HFFc6 (cell line): Measurements from ENCODE around the gene CNST. TPM values are rescaled to one million over a fixed set of nuclear protein-coding genes. Genes with fewer than 3 reads are reported as not detected.

Experiments used
- DNase-seq: peaks from one replicate; pipeline ENCODE4 v3.0.0-alpha.2; 2018
- H3K27ac Mint-ChIP-seq: 2 replicates; pipeline ENCODE4 v1.8.0; 2020; ENCODE audit warnings: mild to moderate bottlenecking, mixed read lengths
- H3K27me3 Mint-ChIP-seq: 2 replicates; pipeline ENCODE4 v1.8.0; 2021; ENCODE audit warnings: mild to moderate bottlenecking, moderate library complexity, mixed read lengths; ENCODE audit not compliant: insufficient read depth
- H3K36me3 Mint-ChIP-seq: 2 replicates; pipeline ENCODE4 v1.8.0; 2021; ENCODE audit warnings: low read depth, mixed read lengths
- H3K4me1 Mint-ChIP-seq: 2 replicates; pipeline ENCODE4 v1.8.0; 2020; ENCODE audit warnings: low read depth, mixed read lengths
- H3K4me3 Mint-ChIP-seq: 2 replicates; pipeline ENCODE4 v1.8.0; 2020; ENCODE audit warnings: mild to moderate bottlenecking, moderate library complexity, mixed read lengths
- H3K9me3 Mint-ChIP-seq: 2 replicates; pipeline ENCODE4 v1.8.0; 2020; ENCODE audit warnings: mild to moderate bottlenecking, mixed read lengths
- CTCF ChIP-seq: fragments of 200-600 bp; sonication (generic); IDR thresholded peaks from 2 replicates; pipeline ENCODE4 v1.5.0; 2021; ENCODE audit warnings: antibody characterized with exemption, mild to moderate bottlenecking
- total RNA-seq, 6 experiments: library from RNA; stranded (reverse); fragmentation: NEBNext Ultra II Directional; extraction: Animal tissue kit (Norgen Biotek cat#: 25700); gene quantifications; 2 replicates in 1 of 6; 3 replicates in 5 of 6; pipeline ENCODE4 v1.2.3, GENCODE V29; 2021

The CNST gene
- total RNA-seq, 6 experiments from 2014 or later: 56.4 to 67.9 (median 59.6) TPM

- no peaks in the 10 kb centered on the region for H3K9me3 Mint-ChIP-seq
- H3K4me3 Mint-ChIP-seq: no peak overlapping the region
- DNase-seq: no peak
- H3K4me1 Mint-ChIP-seq: peaks cover 81% of the 10 kb centered on the region
- peaks cover 6% of the 10 kb centered on the region; the same call in 1 of the 2 replicates for H3K27me3 Mint-ChIP-seq
- H3K36me3 Mint-ChIP-seq: peaks cover 36% of the 10 kb centered on the region
- no peak for TF ChIP-seq CTCF
- H3K27ac Mint-ChIP-seq: peak overlapping the region; percentile 37
Measured at GRCh38 chr1:246613096-246613758, 47.0 kb downstream of the CNST start.

GRCh38 chr1:246617156-246617555, 50.9 kb downstream of the CNST start:
- no peaks in the 10 kb centered on the region for H3K9me3 Mint-ChIP-seq
- no peaks in the 10 kb centered on the region for H3K27me3 Mint-ChIP-seq
- peaks cover 42% of the 10 kb centered on the region for H3K36me3 Mint-ChIP-seq
- H3K4me3 Mint-ChIP-seq: no peak overlapping the region
- no peak for DNase-seq
- H3K27ac Mint-ChIP-seq: peak overlapping the region; percentile 38
- H3K4me1 Mint-ChIP-seq: peaks cover 66% of the 10 kb centered on the region
- TF ChIP-seq CTCF: no peak

- Mint-ChIP-seq H3K4me3 (no peak overlapping the region), H3K9me3 (no peaks in the 10 kb centered on the region), H3K4me1 (peaks cover 67% of the 10 kb centered on the region), H3K36me3 (peaks cover 47% of the 10 kb centered on the region), H3K27ac (0 out of 2 replicates have a peak overlapping the region, but pooled peaks have one; percentile 5), H3K27me3 (no peaks in the 10 kb centered on the region)
- TF ChIP-seq CTCF: no peak
- DNase-seq: no peak
Measured at GRCh38 chr1:246617768-246618167, 51.5 kb downstream of the CNST start.

GRCh38 chr1:246618240-246618808, 52.1 kb downstream of the CNST start:
- no peaks in the 10 kb centered on the region for H3K9me3 Mint-ChIP-seq
- peaks cover 66% of the 10 kb centered on the region for H3K4me1 Mint-ChIP-seq
- H3K36me3 Mint-ChIP-seq: peaks cover 47% of the 10 kb centered on the region
- DNase-seq: no peak
- no peak for TF ChIP-seq CTCF
- H3K27ac Mint-ChIP-seq: no peak overlapping the region
- no peak overlapping the region for H3K4me3 Mint-ChIP-seq
- no peaks in the 10 kb centered on the region for H3K27me3 Mint-ChIP-seq

- peak; percentile 43 for DNase-seq
- peak overlapping the region; percentile 82 for H3K4me3 Mint-ChIP-seq
- H3K27ac Mint-ChIP-seq: peak overlapping the region; percentile 83
- H3K9me3 Mint-ChIP-seq: no peaks in the 10 kb centered on the region
- H3K4me1 Mint-ChIP-seq: peaks cover 62% of the 10 kb centered on the region
- no peak for TF ChIP-seq CTCF
- H3K27me3 Mint-ChIP-seq: no peaks in the 10 kb centered on the region
- H3K36me3 Mint-ChIP-seq: peaks cover 60% of the 10 kb centered on the region
Measured at GRCh38 chr1:246622035-246622652, 55.9 kb downstream of the CNST start.
